NCI-H526 (cell line): ENCODE results near the gene FLNA.
"Not testable (repeated sequence)": the region's sequence is repeated elsewhere in the genome, so short reads cannot be mapped to it uniquely, and the experiment has no call there.

Experiments used
- DNase-seq, 2 experiments: peaks; one replicate each; lab custom pipeline; 2025; lab: John Stamatoyannopoulos, UW

Gene FLNA

GRCh38 chrX:154343063-154343462 is 31.4 kb downstream of the FLNA start:
- DNase-seq: not testable (repeated sequence)

GRCh38 chrX:154341399-154342298 is 32.8 kb downstream of the FLNA start:
- DNase-seq: not testable (repeated sequence)

GRCh38 chrX:154334496-154334895 is 39.9 kb downstream of the FLNA start:
- DNase-seq: no peak

GRCh38 chrX:154333837-154334271 is 40.6 kb downstream of the FLNA start:
- no peak for DNase-seq

GRCh38 chrX:154333116-154333515 is 41.3 kb downstream of the FLNA start:
- DNase-seq: no peak

- no peak for DNase-seq
Measured at GRCh38 chrX:154332561-154332960, 41.9 kb downstream of the FLNA start.

GRCh38 chrX:154329294-154329693 is 45.1 kb downstream of the FLNA start:
- peak; percentile 18 to 37 for DNase-seq

- no peak for DNase-seq
Measured at GRCh38 chrX:154328646-154329045, 45.8 kb downstream of the FLNA start.

GRCh38 chrX:154327038-154327820 is 47.2 kb downstream of the FLNA start:
- no peak for DNase-seq

GRCh38 chrX:154325541-154325940 is 48.9 kb downstream of the FLNA start:
- DNase-seq: no peak

- DNase-seq: no peak
Measured at GRCh38 chrX:154323537-154323936, 50.9 kb downstream of the FLNA start.

GRCh38 chrX:154322890-154323289 is 51.5 kb downstream of the FLNA start:
- peak in 1 of 2 experiments; percentile 14 for DNase-seq

- DNase-seq: peak in 1 of 2 experiments; percentile 31
Measured at GRCh38 chrX:154321594-154321993, 52.8 kb downstream of the FLNA start.

GRCh38 chrX:154321152-154321551 is 53.3 kb downstream of the FLNA start:
- DNase-seq: no peak

- DNase-seq: no peak
Measured at GRCh38 chrX:154320406-154320805, 54.0 kb downstream of the FLNA start.

- DNase-seq: peak in 1 of 2 experiments; percentile 66
Measured at GRCh38 chrX:154317391-154317995, 56.9 kb downstream of the FLNA start.

- DNase-seq: no peak
Measured at GRCh38 chrX:154315416-154315815, 59.0 kb downstream of the FLNA start.

- DNase-seq: no peak
Measured at GRCh38 chrX:154313147-154313546, 61.3 kb downstream of the FLNA start.

- DNase-seq: no peak
Measured at GRCh38 chrX:154312116-154312515, 62.3 kb downstream of the FLNA start.

GRCh38 chrX:154310616-154311536 is 63.6 kb downstream of the FLNA start:
- no peak for DNase-seq

- DNase-seq: no peak
Measured at GRCh38 chrX:154309041-154309775, 65.2 kb downstream of the FLNA start.
